Activated CD4-positive, alpha-beta T cell treated with anti-CD3 and anti-CD28 coated beads, Interleukin-2, amount 10 ng/mL, durations not matched to agents 24 days and 14 days (primary cell): ENCODE measurements around the gene SNAPC4. TPM values are rescaled to one million over a fixed set of nuclear protein-coding genes. Genes with fewer than 3 reads are reported as not detected.
"Not testable (repeated sequence)": the region's sequence is repeated elsewhere in the genome, so short reads cannot be mapped to it uniquely, and the experiment has no call there.

ENCODE experiments used
- DNase-seq: peaks from one replicate; pipeline ENCODE4 v3.0.0; 2022
- H3K27ac Mint-ChIP-seq: one replicate; pipeline ENCODE4 v1.8.0; 2022; ENCODE audit warnings: mild to moderate bottlenecking, mixed read lengths
- H3K27me3 Mint-ChIP-seq: one replicate; pipeline ENCODE4 v1.8.0; 2022; ENCODE audit warnings: mixed read lengths
- H3K36me3 Mint-ChIP-seq: one replicate; pipeline ENCODE4 v1.8.0; 2022; ENCODE audit warnings: low read depth, mild to moderate bottlenecking, mixed read lengths
- H3K4me1 Mint-ChIP-seq: one replicate; pipeline ENCODE4 v1.8.0; 2021; ENCODE audit warnings: mixed read lengths
- H3K4me3 Mint-ChIP-seq: one replicate; pipeline ENCODE4 v1.8.0; 2022; ENCODE audit warnings: mild to moderate bottlenecking, moderate library complexity, mixed read lengths
- H3K9me3 Mint-ChIP-seq: one replicate; pipeline ENCODE4 v1.8.0; 2021; ENCODE audit warnings: mixed read lengths
- intact Hi-C: fragments of 100-400 bp; cut with micrococcal nuclease; formaldehyde crosslinking; loops from one replicate; pipeline ENCODE4 v1.15.1; 2023
- total RNA-seq: library from RNA; stranded (reverse); gene quantifications from 2 replicates; pipeline ENCODE4 v1.2.3, GENCODE V29; 2022

The SNAPC4 gene
- total RNA-seq, 1 donor from 2014 or later: 27.3 TPM

DNA sequence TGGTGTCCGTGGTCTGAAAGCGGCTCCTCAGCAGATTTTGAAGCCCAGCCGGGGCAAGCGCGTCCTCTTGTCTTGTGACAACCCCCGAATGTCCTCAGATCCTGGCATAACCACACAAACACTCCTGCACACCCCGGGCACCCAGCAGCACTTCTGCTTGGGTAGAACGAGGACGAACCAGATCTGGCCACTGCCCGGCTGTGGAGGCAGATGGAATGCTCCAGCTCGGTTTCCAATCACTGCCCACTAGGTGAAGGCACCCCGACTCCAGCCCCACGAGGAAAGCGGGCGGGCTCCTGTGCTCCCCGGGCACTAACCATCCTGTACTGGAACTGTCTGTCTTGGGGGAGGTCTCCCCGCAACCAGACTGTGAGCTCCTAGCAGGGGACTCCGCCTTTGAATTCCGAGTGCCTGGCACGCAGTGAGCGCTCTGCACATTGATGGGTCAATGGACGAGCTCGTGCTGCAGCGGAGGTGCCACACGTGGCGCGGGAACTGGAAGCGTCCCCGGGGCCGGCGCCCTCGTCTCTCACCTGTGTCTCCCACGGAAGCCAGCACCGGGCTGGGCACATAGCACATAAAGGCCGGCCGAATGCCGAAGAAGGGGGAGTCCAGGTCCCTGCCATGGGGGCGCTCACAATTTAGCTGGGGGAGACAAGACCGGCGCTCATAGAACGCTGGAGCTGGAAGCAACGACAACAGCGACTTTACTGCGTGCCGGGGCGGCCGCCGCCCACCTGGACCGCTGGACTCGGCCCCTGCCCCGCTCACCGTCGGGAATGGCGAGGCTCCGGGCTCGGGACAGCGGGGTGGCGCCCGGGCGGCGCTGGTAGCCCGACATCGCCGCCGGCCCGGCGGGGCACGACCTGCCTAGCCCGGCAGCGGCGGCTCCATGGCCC lies 9.8 kb upstream of the SNAPC4 start:
- intact Hi-C loops: loop anchor here (1.0 to 5.0 kb wide), 4 partner anchors 10 to 163 kb away; partner anchors contain the start of genes INPP5E, NOTCH1, QSOX2 and SNAPC4
- DNase-seq: peak; percentile 78
- Mint-ChIP-seq H3K27me3 (no peaks in the 10 kb centered on the region), H3K4me1 (peaks cover 43% of the 10 kb centered on the region), H3K36me3 (peaks cover 62% of the 10 kb centered on the region), H3K9me3 (no peaks in the 10 kb centered on the region), H3K4me3 (peak overlapping the region; percentile 94), H3K27ac (peak overlapping the region; percentile 95)

DNA sequence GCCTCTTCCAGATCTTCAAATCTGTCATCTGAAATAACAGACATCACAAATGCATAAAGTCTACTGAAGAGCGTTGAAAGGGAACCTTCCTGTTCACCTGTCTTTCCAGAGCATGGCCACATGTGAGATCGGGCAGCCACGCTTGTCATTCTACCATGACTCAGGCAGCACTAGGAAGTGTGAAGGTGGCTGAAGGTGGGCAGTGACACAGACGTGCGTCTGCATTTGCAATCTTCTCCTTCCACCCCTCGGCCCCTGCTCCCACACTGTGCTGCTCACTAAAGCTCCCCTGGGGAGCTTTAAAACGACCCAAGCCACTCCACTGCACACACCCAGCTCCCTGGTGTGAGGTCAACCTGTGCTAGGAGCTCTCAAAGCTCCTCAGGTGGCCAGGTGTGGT lies 7.9 kb upstream of the SNAPC4 start:
- no peaks in the 10 kb centered on the region for H3K27me3 Mint-ChIP-seq
- no peak for DNase-seq
- intact Hi-C loops: no loop called here
- H3K27ac Mint-ChIP-seq: no peak overlapping the region
- H3K4me3 Mint-ChIP-seq: peak overlapping the region; percentile 16
- H3K36me3 Mint-ChIP-seq: peaks cover 60% of the 10 kb centered on the region
- peaks cover 53% of the 10 kb centered on the region for H3K4me1 Mint-ChIP-seq
- H3K9me3 Mint-ChIP-seq: no peaks in the 10 kb centered on the region

- intact Hi-C loops: not testable (repeated sequence)
- Mint-ChIP-seq H3K4me1 (peaks cover 52% of the 10 kb centered on the region), H3K36me3 (peaks cover 58% of the 10 kb centered on the region)
These were observed 7.1 kb upstream of the SNAPC4 start for GRCh38 chr9:136407061-136407460.

DNA sequence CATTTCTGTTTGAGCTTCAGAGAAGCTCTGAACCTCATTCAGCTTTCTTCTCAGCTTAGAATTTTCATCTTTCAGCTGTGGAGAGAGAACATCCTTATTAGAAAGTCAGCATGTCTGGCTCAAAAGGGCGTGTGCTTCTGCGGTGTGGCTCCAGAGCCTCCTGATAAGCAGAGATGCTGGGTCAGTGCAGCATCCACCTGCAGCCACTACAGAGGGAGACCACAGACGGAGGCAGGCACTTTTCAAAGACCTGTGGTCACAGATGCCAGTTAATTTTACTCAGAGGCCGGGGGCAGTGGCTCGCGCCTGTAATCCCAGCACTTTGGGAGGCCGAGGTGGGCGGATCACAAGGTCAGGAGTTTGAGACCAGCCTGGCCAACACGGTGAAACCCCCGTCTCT lies 5.9 kb upstream of the SNAPC4 start:
- H3K4me3 Mint-ChIP-seq, H3K27ac Mint-ChIP-seq, H3K27me3 Mint-ChIP-seq, H3K9me3 Mint-ChIP-seq, DNase-seq, intact Hi-C loops: not testable (repeated sequence)
- peaks cover 56% of the 10 kb centered on the region for H3K36me3 Mint-ChIP-seq
- peaks cover 49% of the 10 kb centered on the region for H3K4me1 Mint-ChIP-seq

More at GRCh38 chr9:136407061-136407460, 7.1 kb upstream of the SNAPC4 start:
- H3K4me3 Mint-ChIP-seq, DNase-seq, H3K27ac Mint-ChIP-seq, H3K9me3 Mint-ChIP-seq, H3K27me3 Mint-ChIP-seq: not testable (repeated sequence)

DNA sequence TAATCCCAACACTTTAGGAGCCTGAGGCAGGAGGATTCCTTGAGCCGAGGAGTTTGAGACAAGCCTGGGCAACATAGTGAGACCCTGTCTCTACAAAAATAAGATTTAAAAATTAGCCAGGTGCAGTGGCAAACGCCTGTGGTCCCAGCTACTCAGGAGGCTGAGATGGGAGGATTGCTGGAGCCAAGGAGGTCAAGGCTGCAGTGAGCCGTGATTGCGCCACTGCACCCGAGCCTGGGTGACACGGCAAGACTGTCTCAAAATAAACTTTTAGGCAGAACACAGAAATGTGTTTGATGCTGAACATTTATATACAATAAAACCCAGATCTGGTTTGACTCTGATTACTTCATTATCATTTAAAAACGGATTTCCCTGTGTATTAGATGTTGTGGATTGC lies 5.5 kb upstream of the SNAPC4 start:
- Mint-ChIP-seq H3K27me3 (no peaks in the 10 kb centered on the region), H3K27ac (no peak overlapping the region), H3K36me3 (peaks cover 56% of the 10 kb centered on the region), H3K4me3 (no peak overlapping the region), H3K4me1 (peaks cover 50% of the 10 kb centered on the region), H3K9me3 (no peaks in the 10 kb centered on the region)
- no peak for DNase-seq
- intact Hi-C loops: no loop called here

DNA sequence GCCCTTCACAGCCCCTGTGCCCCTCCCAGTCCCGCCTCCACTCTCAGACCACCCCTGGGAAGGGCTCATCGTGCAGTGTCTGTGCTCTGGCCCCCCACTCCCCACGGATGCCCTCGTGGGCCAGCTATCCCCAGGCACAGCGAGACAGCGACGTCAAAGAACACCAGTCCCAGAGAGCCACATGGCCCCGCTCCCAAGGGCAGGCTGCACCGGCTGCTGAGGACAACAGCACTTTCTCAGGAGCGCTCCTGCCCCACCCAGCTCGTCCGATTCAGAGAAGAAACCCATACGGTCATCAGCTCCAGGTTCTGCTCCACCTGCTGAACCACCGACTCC lies 4.8 kb upstream of the SNAPC4 start:
- H3K4me1 Mint-ChIP-seq: peaks cover 48% of the 10 kb centered on the region
- H3K27me3 Mint-ChIP-seq: no peaks in the 10 kb centered on the region
- H3K9me3 Mint-ChIP-seq: no peaks in the 10 kb centered on the region
- peak overlapping the region; percentile 86 for H3K27ac Mint-ChIP-seq
- intact Hi-C loops: loop anchor here (5.0 kb wide), 1 partner anchor 78 kb away; the partner anchor contains the start of gene SEC16A
- peaks cover 53% of the 10 kb centered on the region for H3K36me3 Mint-ChIP-seq
- peak overlapping the region; percentile 80 for H3K4me3 Mint-ChIP-seq
- no peak for DNase-seq

GRCh38 chr9:136403915-136404800 lies 4.2 kb upstream of the SNAPC4 start:
- H3K4me3 Mint-ChIP-seq: peak overlapping the region; percentile 80
- no peaks in the 10 kb centered on the region for H3K27me3 Mint-ChIP-seq
- peak; percentile 83 for DNase-seq
- intact Hi-C loops: loop anchor here (2.0 to 5.0 kb wide), 2 partner anchors 19 to 78 kb away; partner anchors contain the start of gene SEC16A
- no peaks in the 10 kb centered on the region for H3K9me3 Mint-ChIP-seq
- H3K36me3 Mint-ChIP-seq: peaks cover 53% of the 10 kb centered on the region
- peak overlapping the region; percentile 86 for H3K27ac Mint-ChIP-seq
- peaks cover 44% of the 10 kb centered on the region for H3K4me1 Mint-ChIP-seq

- DNase-seq: peak; percentile 92
- H3K4me1 Mint-ChIP-seq: peaks cover 44% of the 10 kb centered on the region
- no peaks in the 10 kb centered on the region for H3K9me3 Mint-ChIP-seq
- intact Hi-C loops: loop anchor here (2.0 to 5.0 kb wide), 2 partner anchors 19 to 79 kb away; partner anchors contain the start of gene SEC16A
- H3K36me3 Mint-ChIP-seq: peaks cover 55% of the 10 kb centered on the region
- no peaks in the 10 kb centered on the region for H3K27me3 Mint-ChIP-seq
- H3K4me3 Mint-ChIP-seq: peak overlapping the region; percentile 80
- peak overlapping the region; percentile 86 for H3K27ac Mint-ChIP-seq
These were observed 3.6 kb upstream of the SNAPC4 start for GRCh38 chr9:136403538-136403914.

- no peaks in the 10 kb centered on the region for H3K27me3 Mint-ChIP-seq
- no peak overlapping the region for H3K4me3 Mint-ChIP-seq
- no peak for DNase-seq
- H3K36me3 Mint-ChIP-seq: peaks cover 54% of the 10 kb centered on the region
- intact Hi-C loops: loop anchor here (2.0 to 5.0 kb wide), 2 partner anchors 17 to 80 kb away; partner anchors contain the start of gene SEC16A
- peak overlapping the region; percentile 53 for H3K27ac Mint-ChIP-seq
- H3K9me3 Mint-ChIP-seq: no peaks in the 10 kb centered on the region
- peaks cover 43% of the 10 kb centered on the region for H3K4me1 Mint-ChIP-seq
These were observed 2.1 kb upstream of the SNAPC4 start for GRCh38 chr9:136402067-136402466.

DNA sequence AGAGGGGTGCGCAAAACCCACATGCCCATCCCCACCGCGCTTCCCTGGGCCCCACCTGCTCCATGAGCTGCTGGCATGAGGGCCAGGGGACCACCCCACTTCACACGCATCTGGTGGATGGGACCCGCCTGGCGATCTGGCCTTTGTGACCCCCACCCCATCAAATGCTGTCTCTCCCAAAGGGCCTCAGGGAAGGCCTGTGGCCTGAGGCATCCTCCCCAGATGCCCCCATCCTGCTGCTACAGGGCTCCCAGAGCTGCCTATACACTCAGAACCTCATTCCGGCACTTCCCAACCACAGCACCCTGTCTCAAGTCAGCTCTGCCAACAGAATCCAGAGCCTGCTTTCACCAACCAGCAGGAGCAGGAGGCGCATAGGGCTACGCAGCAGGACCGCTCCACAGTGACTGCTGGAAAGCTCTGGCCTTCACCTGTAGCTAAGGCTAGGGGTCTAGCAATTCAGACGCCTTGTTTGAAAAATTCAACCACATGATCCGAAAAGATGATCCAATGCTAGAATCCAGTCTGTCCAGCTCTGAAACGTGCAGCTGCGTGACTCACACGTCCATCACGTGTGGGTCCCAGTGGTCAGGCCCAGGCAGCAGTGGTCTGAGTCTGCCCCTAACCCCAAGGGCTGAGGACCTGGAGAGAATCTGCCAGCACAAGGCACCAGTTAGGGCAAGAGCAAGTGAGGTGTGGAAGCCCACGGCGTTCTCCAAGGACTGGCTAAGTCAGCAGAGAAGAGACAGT lies 1.4 kb upstream of the SNAPC4 start:
- intact Hi-C loops: loop anchor here (5.0 kb wide), 1 partner anchor 81 kb away; the partner anchor contains the start of gene SEC16A
- H3K27me3 Mint-ChIP-seq: no peaks in the 10 kb centered on the region
- H3K27ac Mint-ChIP-seq: peak overlapping the region; percentile 15
- peaks cover 57% of the 10 kb centered on the region for H3K36me3 Mint-ChIP-seq
- H3K9me3 Mint-ChIP-seq: no peaks in the 10 kb centered on the region
- H3K4me1 Mint-ChIP-seq: peaks cover 43% of the 10 kb centered on the region
- DNase-seq: no peak
- peak overlapping the region; percentile 23 for H3K4me3 Mint-ChIP-seq

DNA sequence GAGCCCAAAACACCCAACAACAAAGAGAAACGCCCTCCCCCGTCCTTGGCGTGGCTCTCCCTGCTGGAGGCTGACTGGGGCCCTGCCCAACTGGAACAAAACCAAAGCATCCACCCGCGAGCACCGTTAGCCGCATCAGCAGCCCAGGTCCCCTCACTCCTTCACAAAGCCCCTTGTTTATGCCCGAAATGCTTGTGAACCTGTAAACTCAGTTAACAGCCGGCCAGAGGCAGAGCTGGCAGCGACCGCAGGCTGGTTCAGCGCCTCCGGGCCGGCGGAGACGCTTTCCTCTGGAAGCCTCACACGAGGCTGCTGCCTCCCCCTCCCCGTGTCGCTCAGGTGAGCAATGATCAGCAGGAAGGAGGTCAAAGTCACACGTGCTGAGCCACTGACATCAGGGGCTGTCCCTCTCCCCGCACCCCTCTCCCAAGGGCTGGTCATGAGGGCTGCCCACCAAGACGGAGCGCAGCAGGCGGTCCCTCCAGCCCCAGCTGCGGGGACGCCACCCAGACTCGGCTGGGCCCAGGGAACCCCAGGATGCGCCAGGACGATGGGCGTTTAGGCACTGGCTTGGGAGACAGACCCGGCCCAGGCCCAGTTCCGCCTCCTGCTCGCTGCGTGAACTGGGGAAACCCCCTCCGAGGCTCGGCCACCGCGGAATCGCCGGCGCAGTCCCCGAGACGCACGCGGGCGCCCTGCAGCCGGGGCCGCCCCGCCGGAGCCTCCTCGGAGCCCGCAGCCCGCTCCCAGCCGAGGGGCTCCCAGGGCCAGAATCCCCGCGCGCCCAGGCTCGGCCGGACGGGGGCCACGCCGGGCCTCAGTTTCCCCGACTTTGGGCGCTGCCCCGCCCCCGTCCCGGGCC lies 563 bp downstream of the SNAPC4 start:
- peak; percentile 82 for DNase-seq
- Mint-ChIP-seq H3K4me1 (peaks cover 33% of the 10 kb centered on the region), H3K36me3 (peaks cover 48% of the 10 kb centered on the region), H3K9me3 (no peaks in the 10 kb centered on the region), H3K27ac (peak overlapping the region; percentile 86), H3K27me3 (no peaks in the 10 kb centered on the region), H3K4me3 (peak overlapping the region; percentile 94)
- intact Hi-C loops: loop anchor here (1.0 to 5.0 kb wide), 4 partner anchors 11 to 87 kb away; partner anchors contain the start of genes DNLZ, ENTR1, PMPCA and SEC16A

DNA sequence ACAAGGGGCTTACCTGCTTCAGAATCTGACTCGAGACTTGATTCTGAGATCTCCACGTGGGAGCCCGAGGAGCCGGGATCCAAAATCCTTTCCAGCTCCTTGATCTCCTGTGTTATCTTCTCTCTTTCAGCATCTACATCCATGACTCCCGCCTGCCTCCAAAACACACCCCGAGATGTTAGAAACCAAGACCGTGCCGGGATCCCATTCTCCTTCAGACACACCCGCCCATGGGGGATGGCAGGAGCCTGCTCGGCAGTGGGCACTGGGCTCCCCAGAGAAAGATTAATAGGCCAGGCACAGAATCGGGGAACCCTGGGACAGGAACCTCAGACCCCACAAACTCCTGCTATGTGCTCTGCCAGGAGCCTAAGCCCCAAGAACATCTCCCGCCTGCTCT lies 1.7 kb downstream of the SNAPC4 start:
- H3K36me3 Mint-ChIP-seq: peaks cover 44% of the 10 kb centered on the region
- DNase-seq: no peak
- H3K4me1 Mint-ChIP-seq: peaks cover 21% of the 10 kb centered on the region
- H3K27ac Mint-ChIP-seq: no peak overlapping the region
- no peaks in the 10 kb centered on the region for H3K9me3 Mint-ChIP-seq
- H3K4me3 Mint-ChIP-seq: peak overlapping the region; percentile 94
- intact Hi-C loops: no loop called here
- no peaks in the 10 kb centered on the region for H3K27me3 Mint-ChIP-seq
